GM19438 (cell line): ENCODE data around the gene TRPV3.

Experiments used
- ATAC-seq: cut with Tn5 transposase; IDR thresholded peaks from one replicate; pipeline ENCODE4 v1.9.1; 2021; ENCODE audit warnings: low read depth; ENCODE audit not compliant: unreplicated experiment

The TRPV3 gene

GRCh38 chr17:3549610-3550162 is 7.9 kb downstream of the TRPV3 start:
- ATAC-seq = no peak

GRCh38 chr17:3547628-3548027 is 10.0 kb downstream of the TRPV3 start:
- ATAC-seq = no peak

DNA sequence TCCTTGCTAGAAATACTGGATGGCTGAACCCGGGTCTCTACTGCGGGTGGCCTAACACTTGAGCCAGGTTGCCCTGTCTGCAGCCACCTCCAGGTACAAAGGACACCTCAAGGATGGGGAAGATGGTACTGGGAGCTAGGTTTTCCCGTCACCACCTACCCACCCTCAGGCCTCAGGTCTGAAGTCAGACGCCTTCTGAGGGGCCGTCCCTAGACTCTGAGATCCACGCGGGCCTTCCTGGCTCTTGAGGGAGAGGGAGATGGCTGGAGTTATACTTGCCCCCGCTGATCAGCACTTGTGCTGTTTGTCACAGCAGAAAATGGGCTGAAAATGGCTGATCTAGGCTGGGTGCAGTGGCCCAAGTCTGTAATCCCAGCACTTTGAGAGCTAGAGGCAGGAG is 10.6 kb downstream of the TRPV3 start:
- no peak for ATAC-seq

- no peak for ATAC-seq
Measured at GRCh38 chr17:3546521-3546920, 11.1 kb downstream of the TRPV3 start.

- ATAC-seq = no peak
Measured at GRCh38 chr17:3545151-3545550, 12.5 kb downstream of the TRPV3 start.

GRCh38 chr17:3544365-3544764 is 13.2 kb downstream of the TRPV3 start:
- ATAC-seq = no peak

DNA sequence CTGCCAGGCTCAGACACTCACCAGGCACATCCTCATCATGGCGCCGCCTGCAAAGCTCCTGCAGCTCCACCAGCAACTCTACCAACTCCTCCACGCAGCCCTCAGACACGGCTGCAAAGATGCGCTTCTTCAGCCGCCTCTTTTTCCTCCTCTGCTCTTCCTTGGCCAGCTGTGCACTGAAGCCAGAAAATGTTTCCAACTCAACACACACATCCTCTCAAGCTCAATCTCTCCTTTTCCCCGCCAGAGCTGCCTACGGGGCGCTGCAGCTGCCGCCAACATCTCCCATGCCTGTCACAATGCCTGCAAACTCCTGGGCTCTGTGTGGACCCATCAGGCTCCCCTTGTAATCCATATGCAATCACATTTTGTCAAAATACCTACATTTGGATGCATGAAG is 14.2 kb downstream of the TRPV3 start:
- ATAC-seq = no peak

GRCh38 chr17:3542410-3543088 is 15.1 kb downstream of the TRPV3 start:
- ATAC-seq = no peak

GRCh38 chr17:3539881-3540540 is 17.6 kb downstream of the TRPV3 start:
- no peak for ATAC-seq

DNA sequence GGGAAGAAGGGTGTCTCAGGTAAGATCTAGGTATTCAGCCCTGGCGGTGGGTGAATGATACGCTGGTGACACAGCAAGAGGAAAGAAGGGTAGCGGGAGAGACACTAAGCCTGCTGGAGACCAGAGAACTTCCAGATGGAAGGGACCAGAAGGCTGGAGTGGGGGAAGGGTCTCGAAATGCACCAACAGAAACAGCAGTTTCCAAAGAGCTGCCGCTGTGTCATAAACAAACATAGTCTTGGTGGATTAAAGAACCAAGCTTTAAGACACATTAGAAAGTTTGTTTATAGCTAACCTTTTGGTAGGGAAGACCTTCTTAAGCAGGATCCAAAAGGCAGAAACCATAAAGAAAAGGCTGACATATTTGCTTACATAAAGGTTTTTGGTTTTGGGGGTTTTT is 20.9 kb downstream of the TRPV3 start:
- ATAC-seq = no peak

GRCh38 chr17:3535253-3535995 is 22.2 kb downstream of the TRPV3 start:
- no peak for ATAC-seq

DNA sequence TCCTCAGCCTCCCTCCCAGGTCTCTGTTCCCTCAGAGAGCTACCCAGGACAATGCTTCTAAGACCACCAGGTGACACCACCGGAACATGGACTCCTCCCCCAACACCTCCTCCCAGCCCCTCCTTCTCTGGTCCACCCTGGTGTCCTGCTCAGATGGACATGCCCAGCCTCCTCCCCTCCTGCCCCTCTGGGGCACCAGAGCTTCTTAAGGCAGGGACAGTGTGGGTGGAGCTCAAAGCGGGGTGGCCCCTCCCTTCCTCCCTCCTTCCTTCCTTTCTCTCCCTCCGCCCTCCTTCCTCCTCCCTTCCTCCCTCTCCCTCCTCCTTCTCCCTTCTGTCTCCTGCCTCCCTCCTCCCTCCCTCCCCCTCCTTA is 22.7 kb downstream of the TRPV3 start:
- no peak for ATAC-seq

DNA sequence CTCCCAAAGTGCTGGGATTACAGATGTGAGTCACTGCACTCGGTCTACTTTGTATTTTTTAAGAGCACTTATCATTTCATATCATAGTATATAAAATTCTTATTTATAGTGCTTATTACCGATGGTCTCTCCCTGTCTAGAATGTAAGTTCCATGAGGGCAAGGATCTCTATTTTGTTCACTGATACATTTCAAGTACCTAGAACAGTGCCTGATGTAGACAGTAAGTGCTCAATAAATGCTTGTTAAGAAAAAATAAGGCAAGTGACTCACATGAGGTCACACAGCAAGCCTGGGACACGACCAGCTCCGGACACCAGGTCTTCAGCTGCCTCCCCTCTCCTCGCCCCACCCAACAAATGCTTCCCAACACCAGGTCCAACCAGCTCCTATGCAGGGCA is 23.9 kb downstream of the TRPV3 start:
- ATAC-seq = no peak

DNA sequence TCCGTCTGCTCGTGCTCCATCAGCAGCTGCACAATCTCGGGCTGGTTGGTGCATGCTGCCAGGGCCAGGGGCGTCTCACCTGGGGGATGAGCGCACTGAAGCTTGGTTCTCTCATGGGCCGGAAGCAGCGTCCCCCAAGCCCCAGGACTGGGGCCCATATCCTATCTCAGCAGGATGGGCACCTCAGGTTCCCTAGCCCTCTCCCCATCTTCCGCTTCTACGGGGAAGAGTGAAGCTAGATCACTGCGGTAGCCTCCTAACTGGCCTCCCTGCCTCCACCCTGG is 24.8 kb downstream of the TRPV3 start:
- no peak for ATAC-seq

DNA sequence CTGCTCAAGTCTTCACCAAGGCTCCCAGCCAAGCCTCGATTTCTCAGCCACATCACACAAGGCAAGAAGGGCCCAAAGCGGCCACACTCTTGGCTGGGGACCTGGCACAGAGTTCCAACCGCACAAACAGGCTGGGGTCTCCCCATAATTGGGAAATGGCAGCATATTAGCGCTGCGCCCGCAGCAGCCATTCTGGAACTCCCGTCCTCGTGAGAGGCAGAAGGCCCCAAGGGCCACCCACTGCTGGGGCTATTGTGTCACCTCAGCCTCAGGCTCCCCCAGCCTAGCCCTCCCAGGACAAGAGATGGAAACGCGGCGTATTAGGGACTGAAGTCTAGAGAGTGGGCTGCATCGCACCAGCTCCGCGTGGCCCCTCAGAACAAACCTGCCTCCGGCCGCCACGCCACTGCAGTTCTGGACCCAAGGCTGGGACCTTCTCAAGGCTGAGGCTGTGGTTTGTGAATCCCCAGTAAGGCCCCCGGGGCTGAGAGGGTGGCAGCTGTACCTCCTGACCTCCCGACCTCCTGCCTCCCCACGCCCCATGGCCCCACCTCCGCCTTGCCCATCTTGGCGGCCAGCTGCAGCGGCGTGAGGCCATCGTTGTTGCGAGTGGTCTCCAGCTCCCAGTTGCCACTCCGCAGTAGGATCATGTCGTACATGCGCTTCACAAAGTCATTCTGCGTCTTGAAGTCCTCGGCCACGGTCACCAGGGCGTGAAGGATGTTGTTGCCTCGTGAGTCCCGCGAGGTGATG is 25.3 kb downstream of the TRPV3 start:
- ATAC-seq = no peak

- no peak for ATAC-seq
Measured at GRCh38 chr17:3531266-3532101, 26.1 kb downstream of the TRPV3 start.

DNA sequence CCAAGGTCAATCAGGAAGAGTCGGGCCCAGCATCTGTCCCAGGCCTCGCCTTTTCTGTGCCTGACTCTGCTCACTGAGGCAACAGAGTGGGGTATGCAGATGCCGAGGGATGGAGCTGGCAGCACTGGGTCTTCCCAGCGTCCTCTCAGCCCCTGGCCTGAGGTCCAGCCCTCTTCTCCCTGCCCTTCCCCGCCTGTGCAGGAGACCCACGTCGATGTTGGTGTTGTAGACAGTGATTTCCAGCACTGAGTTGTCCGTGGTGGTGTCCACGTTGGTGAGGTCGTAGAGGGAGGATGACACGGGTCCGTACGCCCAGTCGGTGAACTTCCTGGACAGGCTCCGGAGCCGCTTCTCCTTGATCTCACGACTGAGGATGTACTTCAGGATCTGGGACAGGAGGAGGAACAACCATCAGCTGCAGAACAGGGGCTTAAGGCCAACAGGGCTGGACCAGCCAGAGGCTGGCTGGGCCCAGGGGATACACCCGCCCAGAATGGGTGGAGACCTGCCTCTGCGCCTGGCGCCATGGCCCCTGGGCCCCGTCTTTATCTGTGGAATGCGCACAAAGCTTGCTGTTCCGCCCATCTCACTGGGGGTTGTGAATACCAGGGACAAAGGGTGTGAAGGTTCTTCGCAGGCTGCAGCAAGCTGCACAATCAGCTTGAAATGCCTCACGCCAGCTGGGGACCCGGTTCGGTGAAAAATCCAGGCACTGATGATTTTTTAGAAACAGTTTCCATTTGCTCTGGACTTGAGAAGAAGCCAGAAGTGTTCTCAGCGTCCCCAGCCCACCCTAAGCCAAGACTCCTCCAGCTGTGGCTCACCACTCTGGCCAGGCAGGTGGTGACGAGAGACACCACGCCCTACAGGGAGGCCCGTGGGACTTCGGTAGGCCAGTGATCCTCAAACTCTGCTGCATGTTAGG is 27.5 kb downstream of the TRPV3 start:
- no peak for ATAC-seq

DNA sequence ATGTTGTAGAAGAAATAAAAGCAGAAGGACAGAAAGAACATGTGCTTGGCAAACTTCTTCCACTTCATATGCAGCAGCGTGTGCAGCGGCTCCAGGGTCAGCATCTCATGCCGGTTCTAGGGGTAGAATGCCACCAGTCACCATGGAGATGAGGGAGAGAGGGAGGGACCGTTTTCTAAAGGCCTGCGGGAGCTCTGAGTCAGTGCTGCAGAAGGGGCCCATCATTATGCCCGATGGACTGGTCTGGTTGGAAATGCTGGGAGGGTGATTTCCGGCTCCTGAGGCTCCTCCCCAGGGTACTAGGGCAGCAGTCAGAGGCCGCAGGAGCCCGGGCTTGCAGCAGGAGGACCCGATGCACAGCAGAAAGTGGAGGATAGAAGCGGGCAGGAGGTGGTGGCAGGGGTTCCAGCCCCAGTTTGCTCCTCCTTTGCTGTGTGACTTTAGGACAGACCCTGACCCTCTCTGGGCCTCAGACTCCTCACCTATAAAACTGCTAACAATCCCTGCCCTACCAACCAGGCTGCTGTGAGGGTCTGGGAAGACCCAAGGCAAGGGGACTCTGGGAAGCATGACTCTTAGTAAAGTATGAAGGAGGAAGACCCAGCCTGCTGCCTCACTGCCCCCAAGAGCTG is 28.6 kb downstream of the TRPV3 start:
- no peak for ATAC-seq

DNA sequence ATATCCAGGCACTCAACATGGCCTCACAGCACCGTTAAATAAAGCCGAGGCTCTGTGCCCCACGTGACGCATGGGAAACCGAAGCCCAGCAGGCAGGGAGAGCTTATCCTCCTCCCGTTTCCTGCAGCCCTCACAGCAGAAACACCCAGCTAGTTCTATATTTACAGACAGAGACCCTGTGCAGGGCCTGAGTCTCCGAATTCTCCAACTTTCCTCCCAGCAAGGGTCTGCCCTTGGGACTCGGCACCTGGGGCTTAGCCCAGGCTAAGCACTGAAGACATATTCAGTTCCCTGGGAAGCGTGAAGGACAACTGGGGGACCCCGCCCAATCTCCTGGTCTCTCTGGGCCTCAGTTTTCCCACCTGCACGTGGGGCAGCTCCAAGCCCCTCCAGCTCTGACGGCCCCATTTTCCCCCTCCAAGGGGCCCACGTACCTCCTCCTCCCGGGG is 29.2 kb downstream of the TRPV3 start:
- ATAC-seq = no peak
